Suprapubic skin (tissue), 4 donors: ENCODE data around the gene CFAP100.

Experiments used
- EP300 ChIP-seq: sonication (generic); formaldehyde crosslinking; IDR thresholded peaks from one replicate; pipeline ENCODE4 v1.6.1; 2017; ENCODE audit warnings: antibody characterized with exemption
- POLR2A ChIP-seq, 2 donors: fragments of 450-650 bp; IDR thresholded peaks; one replicate each; pipeline ENCODE4 v1.6.1; 2017; ENCODE audit warnings: antibody characterized with exemption in 2 of 2, mild to moderate bottlenecking in 2 of 2, moderate library complexity in 2 of 2
- POLR2AphosphoS5 ChIP-seq, 3 donors: sonication (generic); formaldehyde crosslinking; IDR thresholded peaks; one replicate each; pipeline ENCODE4 v1.6.1; 2017; ENCODE audit warnings: antibody characterized with exemption in 3 of 3
- TF ChIP-seq, protein P1 (sequence below), 2 donors: fragments of 200-600 bp in 1 of 2; fragments of 450-650 bp in 1 of 2; sonication (generic) in 1 of 2; IDR thresholded peaks; one replicate each; pipeline ENCODE4 v1.5.1; 2016 to 2019; ENCODE audit warnings: antibody characterized with exemption in 2 of 2, mild to moderate bottlenecking in 1 of 2, moderate library complexity in 1 of 2

DNA sequence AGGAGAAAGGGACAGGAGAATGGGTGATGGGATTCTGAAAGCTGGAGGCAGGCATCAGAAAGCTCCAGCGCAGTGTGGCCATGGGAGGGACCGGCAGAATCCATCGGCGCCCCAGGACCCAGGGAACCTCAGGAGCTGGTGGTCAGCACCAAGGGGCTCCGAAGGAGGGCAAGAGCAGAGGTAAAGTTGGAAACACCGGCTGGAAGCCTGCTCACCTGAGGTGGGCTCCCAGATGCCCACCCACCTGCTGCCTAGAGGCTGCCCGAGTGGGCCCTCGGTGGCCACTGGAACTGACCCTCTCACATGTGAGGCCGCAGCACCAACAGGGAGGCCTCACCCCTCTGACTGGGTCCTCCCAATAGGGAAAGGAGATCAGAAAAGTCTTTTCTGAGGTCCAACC is 91.2 kb downstream of the CFAP100 start:
- TF ChIP-seq POLR2A (IDR thresholded peaks at IDR 0.05): no peak
- TF ChIP-seq, protein P1, sequence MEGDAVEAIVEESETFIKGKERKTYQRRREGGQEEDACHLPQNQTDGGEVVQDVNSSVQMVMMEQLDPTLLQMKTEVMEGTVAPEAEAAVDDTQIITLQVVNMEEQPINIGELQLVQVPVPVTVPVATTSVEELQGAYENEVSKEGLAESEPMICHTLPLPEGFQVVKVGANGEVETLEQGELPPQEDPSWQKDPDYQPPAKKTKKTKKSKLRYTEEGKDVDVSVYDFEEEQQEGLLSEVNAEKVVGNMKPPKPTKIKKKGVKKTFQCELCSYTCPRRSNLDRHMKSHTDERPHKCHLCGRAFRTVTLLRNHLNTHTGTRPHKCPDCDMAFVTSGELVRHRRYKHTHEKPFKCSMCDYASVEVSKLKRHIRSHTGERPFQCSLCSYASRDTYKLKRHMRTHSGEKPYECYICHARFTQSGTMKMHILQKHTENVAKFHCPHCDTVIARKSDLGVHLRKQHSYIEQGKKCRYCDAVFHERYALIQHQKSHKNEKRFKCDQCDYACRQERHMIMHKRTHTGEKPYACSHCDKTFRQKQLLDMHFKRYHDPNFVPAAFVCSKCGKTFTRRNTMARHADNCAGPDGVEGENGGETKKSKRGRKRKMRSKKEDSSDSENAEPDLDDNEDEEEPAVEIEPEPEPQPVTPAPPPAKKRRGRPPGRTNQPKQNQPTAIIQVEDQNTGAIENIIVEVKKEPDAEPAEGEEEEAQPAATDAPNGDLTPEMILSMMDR (IDR thresholded peaks at IDR 0.05): no peak
- TF ChIP-seq POLR2AphosphoS5 (IDR thresholded peaks at IDR 0.05): no peak
- TF ChIP-seq EP300: no peak
